ENCODE measurements around the gene MATN1. TPM values are rescaled to one million over a fixed set of nuclear protein-coding genes. Genes with fewer than 3 reads are reported as not detected.

MATN1 gene
- total RNA-seq, 1 donor from 2014 or later, result not detected

DNA sequence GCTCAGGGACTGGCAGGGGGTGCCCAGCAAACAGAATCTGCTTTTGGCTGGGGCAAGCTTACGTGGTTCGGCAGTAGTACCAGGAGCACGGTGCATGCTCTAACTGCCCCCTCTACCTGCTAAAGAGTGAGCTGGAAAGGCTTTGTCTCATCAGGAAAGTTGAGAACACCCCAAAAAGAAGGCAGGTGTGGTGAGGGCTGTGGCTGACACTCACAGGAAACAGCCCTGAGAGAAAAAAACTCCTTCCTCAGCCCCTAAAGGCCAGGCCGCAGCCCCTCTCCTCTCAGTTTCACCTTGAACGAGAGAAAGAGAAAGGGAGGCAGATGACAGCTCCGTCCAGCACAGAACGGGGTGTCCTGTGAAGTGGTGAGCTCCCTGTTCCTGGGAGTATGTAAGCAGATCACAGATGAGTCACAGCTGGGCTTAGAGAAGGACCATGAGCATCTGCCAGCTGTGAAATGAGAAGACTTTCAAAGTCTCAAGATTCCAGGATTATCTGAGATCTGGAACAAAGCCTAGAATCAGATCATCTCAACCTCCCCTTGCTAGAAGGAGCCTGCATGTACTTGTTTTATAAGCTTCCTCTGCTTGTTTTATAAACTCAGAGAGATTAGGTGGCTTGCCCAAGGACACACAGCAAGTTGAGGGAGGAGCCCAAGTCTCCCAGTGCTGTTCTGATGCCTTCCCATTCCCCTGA lies 20.8 kb upstream of the MATN1 start:
- ATAC-seq, result no peak
- H3K4me3 ChIP-seq, result no peak overlapping the region
- no peaks in the 10 kb centered on the region for H3K9me3 ChIP-seq
- H3K36me3 ChIP-seq, result peaks cover 25% of the 10 kb centered on the region
- DNase-seq, result no peak
- H3K27me3 ChIP-seq (ENCODE audit: low read depth), result no peaks in the 10 kb centered on the region
- H3K27ac ChIP-seq, result peak overlapping the region; percentile 27
- TF ChIP-seq, protein P1, sequence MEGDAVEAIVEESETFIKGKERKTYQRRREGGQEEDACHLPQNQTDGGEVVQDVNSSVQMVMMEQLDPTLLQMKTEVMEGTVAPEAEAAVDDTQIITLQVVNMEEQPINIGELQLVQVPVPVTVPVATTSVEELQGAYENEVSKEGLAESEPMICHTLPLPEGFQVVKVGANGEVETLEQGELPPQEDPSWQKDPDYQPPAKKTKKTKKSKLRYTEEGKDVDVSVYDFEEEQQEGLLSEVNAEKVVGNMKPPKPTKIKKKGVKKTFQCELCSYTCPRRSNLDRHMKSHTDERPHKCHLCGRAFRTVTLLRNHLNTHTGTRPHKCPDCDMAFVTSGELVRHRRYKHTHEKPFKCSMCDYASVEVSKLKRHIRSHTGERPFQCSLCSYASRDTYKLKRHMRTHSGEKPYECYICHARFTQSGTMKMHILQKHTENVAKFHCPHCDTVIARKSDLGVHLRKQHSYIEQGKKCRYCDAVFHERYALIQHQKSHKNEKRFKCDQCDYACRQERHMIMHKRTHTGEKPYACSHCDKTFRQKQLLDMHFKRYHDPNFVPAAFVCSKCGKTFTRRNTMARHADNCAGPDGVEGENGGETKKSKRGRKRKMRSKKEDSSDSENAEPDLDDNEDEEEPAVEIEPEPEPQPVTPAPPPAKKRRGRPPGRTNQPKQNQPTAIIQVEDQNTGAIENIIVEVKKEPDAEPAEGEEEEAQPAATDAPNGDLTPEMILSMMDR (IDR thresholded peaks at IDR 0.05), result no peak
- intact Hi-C loops (cut with DNase I), result no loop called here
- peaks cover 73% of the 10 kb centered on the region for H3K4me1 ChIP-seq

DNA sequence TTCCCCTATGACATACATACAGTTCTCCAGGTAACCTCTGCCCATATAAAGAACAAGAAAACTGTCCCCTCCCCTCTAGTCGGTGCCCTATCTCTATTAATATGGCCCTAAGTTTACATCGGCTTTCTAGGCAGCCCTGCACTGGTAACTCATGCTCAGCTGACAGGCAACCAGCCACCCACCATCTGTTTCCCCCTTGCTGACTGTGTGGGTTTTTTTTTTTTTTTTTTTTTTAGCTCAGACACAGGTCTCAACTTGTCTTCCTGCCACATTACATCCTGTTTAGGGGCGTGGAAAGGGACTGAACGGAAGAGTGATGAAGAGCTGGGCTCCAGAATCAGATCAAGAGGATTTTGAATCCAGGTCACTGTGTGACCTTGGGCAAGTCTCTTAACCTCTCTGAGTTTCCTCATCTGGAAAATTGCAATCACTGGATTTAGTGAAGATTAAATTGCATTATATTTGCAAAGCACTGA lies 20.2 kb upstream of the MATN1 start:
- intact Hi-C loops (cut with DNase I), result no loop called here
- Histone ChIP-seq H3K4me1 (peaks cover 67% of the 10 kb centered on the region), H3K27ac (no peak overlapping the region), H3K9me3 (no peaks in the 10 kb centered on the region), H3K27me3 (ENCODE audit: low read depth) (no peaks in the 10 kb centered on the region), H3K36me3 (peaks cover 31% of the 10 kb centered on the region), H3K4me3 (no peak overlapping the region)
- TF ChIP-seq, protein P1 (IDR thresholded peaks at IDR 0.05), result no peak
- DNase-seq (no peak), ATAC-seq (peak; percentile 27 to 45)

DNA sequence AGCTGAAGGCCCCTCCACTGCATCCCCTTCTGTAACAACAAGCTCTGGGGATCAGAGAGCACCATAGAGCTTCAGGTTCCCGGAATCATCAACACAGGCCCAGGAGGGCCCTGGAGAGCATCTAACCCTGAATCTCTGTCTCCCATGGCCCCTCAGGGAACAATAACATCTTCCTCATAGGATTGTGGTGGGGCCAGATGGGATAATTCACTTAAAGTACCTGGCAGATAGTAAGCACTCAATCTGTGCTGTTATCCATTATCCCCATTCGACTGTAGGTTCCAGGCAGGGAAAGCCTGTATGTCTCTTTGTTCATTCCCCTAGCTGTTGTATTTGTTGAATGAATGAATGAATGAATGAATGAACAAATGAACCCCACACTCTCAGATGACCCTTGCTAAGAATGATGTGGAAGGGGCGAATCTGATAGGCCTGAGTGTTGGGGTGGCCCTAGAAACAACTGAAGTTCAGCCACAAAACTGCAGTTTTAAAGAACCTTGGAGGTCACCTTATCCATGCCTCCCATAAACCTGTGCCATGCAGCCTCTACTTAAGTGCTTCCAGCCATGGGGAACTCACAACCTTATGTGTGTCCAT lies 19.7 kb upstream of the MATN1 start:
- peaks cover 61% of the 10 kb centered on the region for H3K4me1 ChIP-seq
- TF ChIP-seq, protein P1 (IDR thresholded peaks at IDR 0.05), result no peak
- H3K36me3 ChIP-seq, result peaks cover 37% of the 10 kb centered on the region
- intact Hi-C loops (cut with DNase I), result no loop called here
- no peak overlapping the region for H3K4me3 ChIP-seq
- H3K27ac ChIP-seq, result no peak overlapping the region
- no peak for DNase-seq
- H3K27me3 ChIP-seq (ENCODE audit: low read depth), result no peaks in the 10 kb centered on the region
- no peaks in the 10 kb centered on the region for H3K9me3 ChIP-seq
- no peak for ATAC-seq

DNA sequence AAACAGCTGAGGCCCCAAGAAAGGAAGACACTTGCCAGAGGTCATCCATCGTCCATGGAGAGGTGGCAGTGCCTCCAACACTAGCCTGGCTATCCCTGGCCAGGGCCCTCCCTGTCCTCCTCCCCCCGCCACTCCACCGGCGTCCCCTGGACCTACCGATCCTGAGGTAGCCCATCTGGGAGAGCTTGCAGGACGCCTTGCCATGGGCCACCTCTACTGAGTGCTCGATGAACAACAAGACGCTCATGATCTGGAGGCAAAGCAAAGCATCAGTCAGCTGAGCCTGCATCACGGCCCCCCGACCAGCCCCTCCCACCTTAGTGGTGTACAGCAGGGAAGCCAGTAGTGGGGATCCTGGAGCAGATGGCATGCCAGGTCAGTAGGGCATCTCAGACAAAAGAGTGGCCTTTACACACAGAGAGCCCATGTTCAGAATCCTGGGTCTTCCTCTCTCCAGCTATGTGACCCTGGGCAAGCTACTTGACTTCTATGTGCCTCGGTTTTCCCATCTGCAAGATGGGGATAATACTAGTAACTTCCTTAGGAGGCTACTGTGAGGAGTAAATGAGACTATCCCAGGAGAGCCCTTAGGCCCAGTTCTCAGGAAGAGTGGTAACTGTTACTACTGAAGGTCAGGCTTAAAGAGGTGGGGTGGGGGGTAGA lies 19.0 kb upstream of the MATN1 start:
- Histone ChIP-seq H3K27me3 (ENCODE audit: low read depth) (no peaks in the 10 kb centered on the region), H3K4me3 (no peak overlapping the region), H3K9me3 (no peaks in the 10 kb centered on the region), H3K4me1 (peaks cover 55% of the 10 kb centered on the region), H3K27ac (no peak overlapping the region), H3K36me3 (peaks cover 43% of the 10 kb centered on the region)
- DNase-seq, result no peak
- intact Hi-C loops (cut with DNase I), result no loop called here
- ATAC-seq, result no peak
- TF ChIP-seq, protein P1 (IDR thresholded peaks at IDR 0.05), result no peak

DNA sequence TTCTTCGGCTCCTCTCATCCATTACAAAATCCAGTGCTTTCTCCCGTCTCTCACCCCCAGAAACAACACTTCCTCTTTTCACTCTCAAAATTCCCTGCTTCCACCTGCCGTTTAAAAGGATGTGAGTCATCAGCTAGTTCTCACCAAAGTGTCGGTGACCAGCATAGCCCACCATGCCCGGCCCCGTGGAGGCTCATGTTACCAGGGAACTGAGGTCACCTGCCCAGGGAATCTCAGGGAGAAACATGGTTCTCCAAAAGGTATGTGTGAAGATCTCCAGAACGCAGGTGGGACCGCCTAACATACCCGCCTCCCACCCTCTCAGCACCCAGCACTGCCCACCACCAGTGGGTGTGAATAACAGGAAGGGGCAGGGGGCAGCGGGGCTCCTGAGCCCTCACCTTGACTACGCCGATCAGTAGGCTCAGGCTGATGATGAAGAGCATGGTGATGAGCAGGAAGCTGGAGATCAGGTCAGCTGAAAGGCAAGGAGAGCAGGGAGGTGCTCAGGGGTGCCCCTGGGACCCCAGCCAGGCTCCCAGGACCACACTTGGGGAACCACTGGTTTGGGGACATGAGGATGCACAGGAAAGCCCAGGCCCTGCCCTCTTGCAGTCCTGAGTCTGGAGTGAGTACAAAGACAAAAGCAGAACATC lies 18.0 kb upstream of the MATN1 start:
- TF ChIP-seq, protein P1 (IDR thresholded peaks at IDR 0.05), result no peak
- no peak for DNase-seq
- Histone ChIP-seq H3K4me3 (no peak overlapping the region), H3K9me3 (no peaks in the 10 kb centered on the region), H3K4me1 (peaks cover 44% of the 10 kb centered on the region), H3K36me3 (peaks cover 54% of the 10 kb centered on the region), H3K27me3 (ENCODE audit: low read depth) (no peaks in the 10 kb centered on the region), H3K27ac (no peak overlapping the region)
- no peak for ATAC-seq
- intact Hi-C loops (cut with DNase I), result no loop called here

All from lower lobe of right lung (tissue), 2 donors.